Activated naive CD8-positive, alpha-beta T cell treated with anti-CD3 and anti-CD28 coated beads, Interleukin-2, amount 50 U/mL, for 24 hours (primary cell): ENCODE measurements around the gene LHFPL6.

ENCODE experiments used
- ATAC-seq: fragments of 150-1000 bp; cut with Tn5 transposase; one replicate; pipeline ENCODE4 v1.10.0; 2021
- DNase-seq: peaks from one replicate; pipeline ENCODE4 v3.0.0; 2021
- H3K27ac Mint-ChIP-seq: one replicate; pipeline ENCODE4 v1.8.0; 2021; ENCODE audit warnings: mild to moderate bottlenecking, mixed read lengths
- H3K27me3 Mint-ChIP-seq: one replicate; pipeline ENCODE4 v1.8.0; 2021; ENCODE audit warnings: mixed read lengths
- H3K36me3 Mint-ChIP-seq: one replicate; pipeline ENCODE4 v1.8.0; 2021; ENCODE audit warnings: low read depth, mixed read lengths
- H3K4me1 Mint-ChIP-seq: one replicate; pipeline ENCODE4 v1.8.0; 2021; ENCODE audit warnings: mixed read lengths
- H3K4me3 Mint-ChIP-seq: one replicate; pipeline ENCODE4 v1.8.0; 2021; ENCODE audit warnings: mild to moderate bottlenecking, moderate library complexity, mixed read lengths
- H3K9me3 Mint-ChIP-seq: one replicate; pipeline ENCODE4 v1.8.0; 2021; ENCODE audit warnings: mixed read lengths

LHFPL6 gene

DNA sequence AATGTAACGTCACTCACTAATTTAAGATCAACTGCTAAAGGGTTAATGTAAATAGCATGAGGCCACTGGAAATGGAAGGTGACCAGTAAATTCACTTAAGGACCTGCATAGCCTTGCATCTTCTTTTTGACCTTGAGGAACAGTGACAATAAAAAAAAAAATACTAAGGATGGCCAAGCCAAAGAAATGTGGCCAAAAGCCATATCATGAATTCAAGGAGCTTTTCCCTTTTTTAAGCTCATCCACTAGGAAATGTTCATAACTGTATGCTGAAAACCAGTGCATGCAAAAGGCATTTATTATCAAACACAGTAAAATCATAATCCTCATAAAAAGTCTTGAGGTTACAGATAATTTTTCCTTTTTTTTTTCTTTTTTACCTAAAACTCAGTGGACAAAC lies 77.5 kb downstream of the LHFPL6 start:
- peaks cover 2% of the 10 kb centered on the region for H3K27me3 Mint-ChIP-seq
- ATAC-seq (no peak), DNase-seq (no peak)
- H3K36me3 Mint-ChIP-seq = no peaks in the 10 kb centered on the region
- H3K4me1 Mint-ChIP-seq = no peaks in the 10 kb centered on the region
- no peaks in the 10 kb centered on the region for H3K9me3 Mint-ChIP-seq
- no peak overlapping the region for H3K27ac Mint-ChIP-seq
- no peak overlapping the region for H3K4me3 Mint-ChIP-seq

- ATAC-seq (no peak), DNase-seq (no peak)
- H3K4me3 Mint-ChIP-seq = no peak overlapping the region
- peaks cover 2% of the 10 kb centered on the region for H3K27me3 Mint-ChIP-seq
- H3K36me3 Mint-ChIP-seq = no peaks in the 10 kb centered on the region
- no peaks in the 10 kb centered on the region for H3K9me3 Mint-ChIP-seq
- no peak overlapping the region for H3K27ac Mint-ChIP-seq
- no peaks in the 10 kb centered on the region for H3K4me1 Mint-ChIP-seq
Measured at GRCh38 chr13:39524795-39525194, 78.2 kb downstream of the LHFPL6 start.

DNA sequence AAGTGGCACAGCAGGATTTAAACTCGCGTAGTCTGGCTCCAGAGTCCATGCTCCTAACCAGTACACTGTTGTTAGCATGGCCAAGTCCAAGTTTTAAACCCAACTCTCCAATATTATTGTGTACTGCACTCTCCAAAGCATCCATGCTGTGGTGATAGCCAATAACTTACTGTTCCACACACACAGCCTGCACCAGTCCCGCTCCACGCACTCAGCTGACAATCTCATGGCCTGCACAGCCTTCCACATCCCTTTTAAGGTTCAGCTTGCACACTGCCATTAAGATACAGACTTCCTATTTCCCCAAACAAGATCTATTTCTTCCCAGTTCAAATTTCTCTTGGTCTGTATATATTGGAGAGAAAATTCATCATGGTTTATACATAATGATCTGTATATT lies 80.7 kb downstream of the LHFPL6 start:
- Mint-ChIP-seq H3K4me3 (no peak overlapping the region), H3K9me3 (no peaks in the 10 kb centered on the region), H3K27me3 (peaks cover 3% of the 10 kb centered on the region), H3K4me1 (no peaks in the 10 kb centered on the region), H3K36me3 (no peaks in the 10 kb centered on the region), H3K27ac (no peak overlapping the region)
- ATAC-seq (no peak), DNase-seq (no peak)

- H3K4me1 Mint-ChIP-seq = no peaks in the 10 kb centered on the region
- no peaks in the 10 kb centered on the region for H3K9me3 Mint-ChIP-seq
- peaks cover 3% of the 10 kb centered on the region for H3K27me3 Mint-ChIP-seq
- H3K27ac Mint-ChIP-seq = no peak overlapping the region
- ATAC-seq (no peak), DNase-seq (no peak)
- no peak overlapping the region for H3K4me3 Mint-ChIP-seq
- H3K36me3 Mint-ChIP-seq = no peaks in the 10 kb centered on the region
Measured at GRCh38 chr13:39521701-39522100, 81.3 kb downstream of the LHFPL6 start.

DNA sequence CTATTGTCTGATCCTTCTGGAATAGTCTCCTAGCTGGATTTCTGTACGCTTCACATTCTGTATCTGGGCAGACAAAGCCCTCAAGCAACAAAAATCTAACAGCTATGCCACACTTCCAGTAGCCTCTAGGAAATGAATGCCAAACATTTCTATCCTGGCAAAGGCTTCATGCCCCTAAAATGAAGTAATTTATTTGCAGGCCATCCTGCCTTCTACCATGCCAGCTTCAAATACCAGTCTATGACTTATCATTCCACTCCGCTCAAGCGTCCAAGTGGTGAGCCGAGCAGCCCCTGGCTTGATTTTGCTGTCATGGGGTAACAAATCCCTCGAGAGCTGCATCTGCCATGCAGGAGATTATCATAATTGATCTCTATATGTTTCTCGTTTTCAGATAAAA lies 86.9 kb downstream of the LHFPL6 start:
- no peaks in the 10 kb centered on the region for H3K4me1 Mint-ChIP-seq
- no peak overlapping the region for H3K4me3 Mint-ChIP-seq
- DNase-seq (no peak), ATAC-seq (no peak)
- H3K9me3 Mint-ChIP-seq = no peaks in the 10 kb centered on the region
- no peak overlapping the region for H3K27ac Mint-ChIP-seq
- H3K27me3 Mint-ChIP-seq = peaks cover 10% of the 10 kb centered on the region
- H3K36me3 Mint-ChIP-seq = no peaks in the 10 kb centered on the region

- DNase-seq = no peak
- Mint-ChIP-seq H3K27ac (no peak overlapping the region), H3K36me3 (no peaks in the 10 kb centered on the region), H3K4me1 (no peaks in the 10 kb centered on the region), H3K4me3 (no peak overlapping the region), H3K27me3 (peaks cover 10% of the 10 kb centered on the region), H3K9me3 (no peaks in the 10 kb centered on the region)
- no peak for ATAC-seq
Measured at GRCh38 chr13:39515224-39515714, 87.7 kb downstream of the LHFPL6 start.

DNA sequence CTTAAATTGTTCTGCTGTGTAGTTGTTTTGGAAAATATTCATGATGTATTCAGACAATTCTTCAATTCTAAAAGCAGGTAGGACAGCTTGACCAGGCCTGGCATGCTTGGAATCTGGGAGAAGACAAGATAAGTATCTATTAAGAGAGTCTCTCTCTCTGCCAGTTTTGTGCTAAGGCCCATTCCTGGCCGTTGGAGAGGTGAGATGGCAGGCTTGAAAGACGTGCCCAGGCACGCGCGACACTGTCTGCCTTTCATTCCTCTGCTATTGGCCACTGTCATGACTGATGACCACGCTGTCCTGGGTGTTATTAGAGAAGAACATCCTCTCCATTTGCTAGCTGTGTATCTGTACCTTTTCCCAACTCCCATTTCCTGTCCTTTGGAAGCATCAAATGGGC lies 90.3 kb downstream of the LHFPL6 start:
- Mint-ChIP-seq H3K9me3 (no peaks in the 10 kb centered on the region), H3K27ac (no peak overlapping the region), H3K36me3 (no peaks in the 10 kb centered on the region), H3K4me3 (no peak overlapping the region), H3K27me3 (peaks cover 11% of the 10 kb centered on the region), H3K4me1 (no peaks in the 10 kb centered on the region)
- DNase-seq (no peak), ATAC-seq (no peak)

DNA sequence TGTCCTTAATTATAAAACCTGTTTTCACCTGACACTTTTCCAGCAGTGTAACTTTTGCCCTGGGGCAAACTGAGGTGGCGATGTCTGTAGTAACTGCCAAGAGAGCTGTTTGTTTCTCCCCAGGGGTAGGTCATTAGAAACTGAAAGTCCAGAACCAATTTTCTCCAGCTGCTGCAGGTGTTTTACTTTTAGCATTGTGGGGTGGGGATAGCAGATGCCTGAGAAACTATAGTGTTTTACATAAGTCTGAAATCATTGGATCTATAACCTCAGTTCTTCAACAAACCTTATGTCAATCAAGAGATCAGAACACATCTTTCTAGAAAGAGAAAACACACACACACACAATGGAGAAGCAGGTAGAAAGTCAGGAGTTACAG lies 92.7 kb downstream of the LHFPL6 start:
- no peak overlapping the region for H3K27ac Mint-ChIP-seq
- DNase-seq (no peak), ATAC-seq (no peak)
- no peaks in the 10 kb centered on the region for H3K9me3 Mint-ChIP-seq
- no peak overlapping the region for H3K4me3 Mint-ChIP-seq
- H3K36me3 Mint-ChIP-seq = no peaks in the 10 kb centered on the region
- no peaks in the 10 kb centered on the region for H3K4me1 Mint-ChIP-seq
- H3K27me3 Mint-ChIP-seq = peaks cover 11% of the 10 kb centered on the region

DNA sequence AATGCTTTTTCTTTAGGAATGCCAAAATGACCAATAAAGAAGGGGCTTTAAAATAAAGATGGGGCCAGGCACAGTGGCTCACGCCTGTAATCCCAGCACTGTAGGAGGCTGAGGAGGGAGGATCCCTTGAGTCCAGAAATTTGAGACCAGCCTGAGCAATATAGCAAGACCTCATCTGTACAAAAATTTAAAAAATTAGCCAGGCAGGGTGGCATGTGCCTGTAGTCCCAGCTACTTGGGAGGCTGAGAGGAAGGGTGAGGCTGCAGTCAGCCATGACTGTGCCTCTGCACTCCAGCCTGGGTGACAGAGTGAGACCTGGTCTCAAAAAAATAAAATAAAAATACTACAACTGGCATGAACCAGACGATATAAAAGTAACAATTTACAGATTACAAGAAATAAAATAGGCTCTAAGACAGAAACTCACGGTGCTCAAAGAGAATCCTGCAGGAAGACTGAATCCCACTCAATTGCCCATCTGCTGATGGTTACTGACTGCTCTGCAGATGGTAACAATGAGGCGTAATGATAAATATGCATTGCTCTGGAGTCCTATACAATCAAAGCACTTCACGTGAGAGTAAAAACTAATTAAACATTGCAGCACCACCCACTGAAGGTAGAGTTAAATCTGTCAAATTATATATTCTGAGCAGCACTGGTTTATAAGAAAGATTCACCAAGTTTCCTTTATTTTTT lies 93.2 kb downstream of the LHFPL6 start:
- no peak for DNase-seq
- H3K27ac Mint-ChIP-seq = no peak overlapping the region
- ATAC-seq = no peak
- H3K4me3 Mint-ChIP-seq = no peak overlapping the region
- H3K27me3 Mint-ChIP-seq = peaks cover 11% of the 10 kb centered on the region
- no peaks in the 10 kb centered on the region for H3K4me1 Mint-ChIP-seq
- no peaks in the 10 kb centered on the region for H3K36me3 Mint-ChIP-seq
- no peaks in the 10 kb centered on the region for H3K9me3 Mint-ChIP-seq

DNA sequence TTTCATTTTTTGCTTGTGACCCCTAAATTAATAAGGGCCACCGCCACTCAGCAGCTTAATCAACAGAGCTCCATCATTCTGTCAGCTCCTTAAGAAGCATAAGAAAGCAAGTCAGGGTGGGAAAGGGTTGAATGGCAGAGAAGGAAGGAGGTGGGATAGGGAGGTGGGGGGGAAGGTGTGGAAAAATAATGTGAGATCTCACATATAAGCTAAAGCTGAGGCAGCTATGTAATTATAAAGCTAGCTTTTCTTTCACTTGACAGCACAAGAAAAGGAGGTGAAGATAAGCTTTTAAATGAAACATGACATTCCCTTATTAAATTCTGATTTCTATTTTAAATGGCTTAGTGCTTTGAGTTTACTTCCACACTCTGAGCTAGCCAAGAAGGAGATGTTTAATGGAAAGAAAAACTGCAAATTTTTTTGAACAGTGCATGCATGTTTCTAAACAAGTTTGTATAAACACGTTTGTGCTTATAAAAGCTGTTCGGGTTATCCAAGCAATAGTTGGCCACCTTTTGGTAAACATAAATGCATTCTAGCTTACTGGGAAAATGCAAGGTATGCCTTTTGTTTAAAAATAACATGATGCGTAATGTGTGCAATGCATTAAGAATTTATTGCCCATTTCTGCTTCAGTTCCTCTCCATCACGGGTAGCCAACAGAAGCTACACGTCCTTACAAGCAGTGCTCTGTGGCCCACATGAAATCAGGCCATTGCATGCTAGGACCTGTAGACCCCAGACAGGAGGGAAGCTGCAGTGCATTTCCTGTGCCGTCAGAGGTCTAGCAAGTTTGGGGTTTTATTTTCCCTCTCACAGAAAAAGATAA lies 96.2 kb downstream of the LHFPL6 start:
- Mint-ChIP-seq H3K9me3 (no peaks in the 10 kb centered on the region), H3K27me3 (peaks cover 4% of the 10 kb centered on the region), H3K27ac (no peak overlapping the region), H3K4me1 (no peaks in the 10 kb centered on the region), H3K4me3 (no peak overlapping the region), H3K36me3 (no peaks in the 10 kb centered on the region)
- DNase-seq (no peak), ATAC-seq (no peak)

GRCh38 chr13:39505151-39505550 lies 97.8 kb downstream of the LHFPL6 start:
- H3K9me3 Mint-ChIP-seq = no peaks in the 10 kb centered on the region
- H3K27ac Mint-ChIP-seq = no peak overlapping the region
- H3K4me1 Mint-ChIP-seq = no peaks in the 10 kb centered on the region
- DNase-seq (no peak), ATAC-seq (no peak)
- no peaks in the 10 kb centered on the region for H3K36me3 Mint-ChIP-seq
- peaks cover 4% of the 10 kb centered on the region for H3K27me3 Mint-ChIP-seq
- H3K4me3 Mint-ChIP-seq = no peak overlapping the region

DNA sequence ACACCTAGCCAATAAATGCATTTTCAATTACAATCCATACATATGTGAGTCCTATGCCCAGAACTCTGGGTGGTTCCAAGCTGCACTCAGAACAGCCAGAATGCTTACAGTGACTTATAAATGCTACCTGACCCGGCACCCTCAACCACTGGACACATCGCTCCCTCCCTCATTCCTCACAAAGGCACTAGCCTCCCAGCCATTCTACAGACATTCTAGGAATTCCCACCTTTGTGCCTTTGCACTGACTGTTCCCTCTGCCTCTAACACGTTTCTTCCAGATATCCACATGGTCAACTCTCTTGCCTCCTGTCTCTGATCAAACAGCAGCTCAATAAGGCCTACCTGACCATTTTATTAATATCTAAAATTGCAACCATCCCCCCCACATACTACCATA lies 99.9 kb downstream of the LHFPL6 start:
- DNase-seq = no peak
- no peak for ATAC-seq
- H3K27ac Mint-ChIP-seq = no peak overlapping the region
- no peaks in the 10 kb centered on the region for H3K27me3 Mint-ChIP-seq
- H3K36me3 Mint-ChIP-seq = no peaks in the 10 kb centered on the region
- H3K9me3 Mint-ChIP-seq = no peaks in the 10 kb centered on the region
- no peak overlapping the region for H3K4me3 Mint-ChIP-seq
- H3K4me1 Mint-ChIP-seq = no peaks in the 10 kb centered on the region

GRCh38 chr13:39501702-39502324 lies 101.2 kb downstream of the LHFPL6 start:
- DNase-seq (no peak), ATAC-seq (no peak)
- no peaks in the 10 kb centered on the region for H3K36me3 Mint-ChIP-seq
- H3K4me3 Mint-ChIP-seq = no peak overlapping the region
- no peak overlapping the region for H3K27ac Mint-ChIP-seq
- H3K27me3 Mint-ChIP-seq = no peaks in the 10 kb centered on the region
- no peaks in the 10 kb centered on the region for H3K9me3 Mint-ChIP-seq
- H3K4me1 Mint-ChIP-seq = no peaks in the 10 kb centered on the region

- Mint-ChIP-seq H3K27me3 (peaks cover 3% of the 10 kb centered on the region), H3K36me3 (no peaks in the 10 kb centered on the region), H3K4me3 (no peak overlapping the region), H3K4me1 (no peaks in the 10 kb centered on the region), H3K9me3 (no peaks in the 10 kb centered on the region), H3K27ac (no peak overlapping the region)
- no peak for DNase-seq
- no peak for ATAC-seq
Measured at GRCh38 chr13:39499604-39500003, 103.4 kb downstream of the LHFPL6 start.
